Osteocyte (in vitro differentiated cells): ENCODE data around the gene BCAT1. TPM values are rescaled to one million over a fixed set of nuclear protein-coding genes. Genes with fewer than 3 reads are reported as not detected.
"Not testable (repeated sequence)": the region's sequence is repeated elsewhere in the genome, so short reads cannot be mapped to it uniquely, and the experiment has no call there.

ENCODE experiments used
- DNase-seq: peaks from one replicate; pipeline ENCODE4 v3.0.0; 2021; ENCODE audit warnings: mixed read lengths; ENCODE audit not compliant: unreplicated experiment; ENCODE audit errors: extremely low spot score
- H3K27ac Mint-ChIP-seq: one replicate; pipeline ENCODE4 v1.8.0; 2021; ENCODE audit warnings: mild to moderate bottlenecking, mixed read lengths; ENCODE audit not compliant: unreplicated experiment
- H3K27me3 Mint-ChIP-seq: one replicate; pipeline ENCODE4 v1.8.0; 2021; ENCODE audit warnings: mixed read lengths; ENCODE audit not compliant: unreplicated experiment
- H3K36me3 Mint-ChIP-seq: one replicate; pipeline ENCODE4 v1.8.0; 2021; ENCODE audit warnings: mixed read lengths; ENCODE audit not compliant: unreplicated experiment
- H3K4me1 Mint-ChIP-seq: one replicate; pipeline ENCODE4 v1.8.0; 2021; ENCODE audit warnings: mixed read lengths; ENCODE audit not compliant: unreplicated experiment
- H3K4me3 Mint-ChIP-seq: one replicate; pipeline ENCODE4 v1.8.0; 2021; ENCODE audit warnings: mild to moderate bottlenecking, moderate library complexity, mixed read lengths; ENCODE audit not compliant: unreplicated experiment
- H3K9me3 Mint-ChIP-seq: one replicate; pipeline ENCODE4 v1.8.0; 2021; ENCODE audit warnings: mixed read lengths; ENCODE audit not compliant: unreplicated experiment
- total RNA-seq: library from RNA; stranded (reverse); gene quantifications from 2 replicates; pipeline ENCODE4 v1.2.1, GENCODE V29; 2021
- TF ChIP-seq, protein P1 (sequence below): fragments of 200-600 bp; sonication (generic); IDR thresholded peaks from 2 replicates; pipeline ENCODE4 v1.5.0; 2021; ENCODE audit warnings: antibody characterized with exemption, mild to moderate bottlenecking, moderate library complexity

The BCAT1 gene
- total RNA-seq, 1 donor from 2014 or later, result 155 TPM

DNA sequence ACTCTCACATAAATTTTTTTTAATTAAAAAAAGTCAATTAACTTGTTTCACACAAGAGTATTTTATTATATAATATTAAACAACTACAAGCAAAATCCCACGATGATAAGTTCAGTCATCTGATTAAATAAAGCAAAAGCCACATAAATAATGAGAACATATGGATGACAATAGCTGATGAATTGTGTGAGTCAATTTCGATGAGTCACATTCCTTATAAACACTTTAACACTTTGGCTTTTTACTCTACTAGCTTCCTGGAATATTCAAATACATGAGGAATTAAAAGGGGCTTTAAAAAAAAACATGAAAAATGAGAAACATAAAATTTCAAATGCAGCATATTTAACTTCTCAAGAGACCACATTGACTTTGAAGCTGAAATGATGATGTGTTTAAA, 95.3 kb downstream of the BCAT1 start:
- Mint-ChIP-seq H3K4me1 (peaks cover 46% of the 10 kb centered on the region), H3K4me3 (no peak overlapping the region), H3K27ac (peak overlapping the region; percentile 82), H3K9me3 (no peaks in the 10 kb centered on the region), H3K27me3 (no peaks in the 10 kb centered on the region), H3K36me3 (peaks cover 34% of the 10 kb centered on the region)
- DNase-seq, result no peak
- TF ChIP-seq, protein P1, sequence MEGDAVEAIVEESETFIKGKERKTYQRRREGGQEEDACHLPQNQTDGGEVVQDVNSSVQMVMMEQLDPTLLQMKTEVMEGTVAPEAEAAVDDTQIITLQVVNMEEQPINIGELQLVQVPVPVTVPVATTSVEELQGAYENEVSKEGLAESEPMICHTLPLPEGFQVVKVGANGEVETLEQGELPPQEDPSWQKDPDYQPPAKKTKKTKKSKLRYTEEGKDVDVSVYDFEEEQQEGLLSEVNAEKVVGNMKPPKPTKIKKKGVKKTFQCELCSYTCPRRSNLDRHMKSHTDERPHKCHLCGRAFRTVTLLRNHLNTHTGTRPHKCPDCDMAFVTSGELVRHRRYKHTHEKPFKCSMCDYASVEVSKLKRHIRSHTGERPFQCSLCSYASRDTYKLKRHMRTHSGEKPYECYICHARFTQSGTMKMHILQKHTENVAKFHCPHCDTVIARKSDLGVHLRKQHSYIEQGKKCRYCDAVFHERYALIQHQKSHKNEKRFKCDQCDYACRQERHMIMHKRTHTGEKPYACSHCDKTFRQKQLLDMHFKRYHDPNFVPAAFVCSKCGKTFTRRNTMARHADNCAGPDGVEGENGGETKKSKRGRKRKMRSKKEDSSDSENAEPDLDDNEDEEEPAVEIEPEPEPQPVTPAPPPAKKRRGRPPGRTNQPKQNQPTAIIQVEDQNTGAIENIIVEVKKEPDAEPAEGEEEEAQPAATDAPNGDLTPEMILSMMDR, result no peak

DNA sequence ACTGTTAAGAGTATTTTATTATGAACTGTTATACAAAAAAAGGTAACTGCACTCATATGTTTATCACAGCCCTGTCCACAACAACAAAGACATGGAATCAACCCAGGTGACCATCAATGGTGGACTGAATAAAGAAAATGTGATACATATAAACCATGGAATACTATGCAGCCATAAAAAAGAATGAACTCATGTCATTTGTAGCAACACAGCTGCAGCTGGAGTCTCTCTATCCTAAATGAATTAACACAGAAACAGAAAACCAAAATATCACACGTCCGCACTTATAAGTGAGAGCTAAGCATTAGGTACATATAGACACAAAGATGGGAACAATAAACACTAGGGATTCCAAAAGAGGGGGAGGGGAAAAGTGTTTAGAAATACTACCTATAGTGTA, 95.8 kb downstream of the BCAT1 start:
- H3K36me3 Mint-ChIP-seq, result peaks cover 34% of the 10 kb centered on the region
- no peaks in the 10 kb centered on the region for H3K27me3 Mint-ChIP-seq
- DNase-seq, result no peak
- H3K9me3 Mint-ChIP-seq, result no peaks in the 10 kb centered on the region
- no peak overlapping the region for H3K4me3 Mint-ChIP-seq
- peak overlapping the region; percentile 75 for H3K27ac Mint-ChIP-seq
- TF ChIP-seq, protein P1, result no peak
- peaks cover 45% of the 10 kb centered on the region for H3K4me1 Mint-ChIP-seq

DNA sequence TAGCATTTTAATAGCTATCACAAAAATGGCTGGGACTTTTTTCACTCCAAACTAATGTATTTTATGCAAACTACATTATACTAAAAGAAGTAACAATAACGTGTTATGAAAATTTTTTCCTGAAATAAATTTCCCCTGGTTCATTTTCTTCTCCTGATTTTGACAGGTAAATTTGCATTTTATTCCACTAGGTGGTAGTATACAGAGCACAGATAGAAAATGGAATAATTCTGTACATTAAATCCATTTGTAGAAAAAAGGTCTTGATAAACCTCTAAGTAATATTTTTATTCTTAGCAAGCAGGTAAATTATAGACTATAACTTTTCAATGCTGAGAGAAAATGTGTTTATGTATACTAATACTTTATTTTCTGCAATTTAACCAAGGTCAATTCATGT, 96.5 kb downstream of the BCAT1 start:
- Mint-ChIP-seq H3K27ac (peak overlapping the region; percentile 75), H3K4me3 (no peak overlapping the region), H3K4me1 (peaks cover 45% of the 10 kb centered on the region), H3K9me3 (no peaks in the 10 kb centered on the region), H3K27me3 (no peaks in the 10 kb centered on the region), H3K36me3 (peaks cover 30% of the 10 kb centered on the region)
- DNase-seq, result no peak
- TF ChIP-seq, protein P1, result peak; percentile 54

DNA sequence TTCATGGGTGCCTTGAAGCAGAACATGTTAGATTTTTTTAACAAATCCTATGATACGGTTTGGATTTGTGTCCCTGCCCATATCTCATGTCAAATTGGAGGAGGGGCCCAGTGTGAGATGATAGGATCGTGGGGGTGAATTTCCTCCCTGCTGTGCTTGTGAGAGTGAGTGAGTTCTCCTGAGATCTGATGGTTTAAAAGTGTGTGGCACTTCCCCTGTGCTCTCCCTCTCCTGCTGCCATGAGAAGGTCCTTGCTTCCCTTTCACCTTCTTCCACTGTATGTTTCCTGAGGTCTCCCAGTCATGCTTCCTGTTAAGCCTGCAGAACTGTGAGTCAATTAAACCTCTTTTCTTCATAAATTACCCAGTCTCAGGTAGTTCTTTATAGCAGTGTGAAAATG, 97.0 kb downstream of the BCAT1 start:
- Mint-ChIP-seq H3K4me1 (peaks cover 43% of the 10 kb centered on the region), H3K36me3 (peaks cover 31% of the 10 kb centered on the region)
- not testable (repeated sequence) for H3K4me3 Mint-ChIP-seq, DNase-seq, H3K27me3 Mint-ChIP-seq, H3K27ac Mint-ChIP-seq, H3K9me3 Mint-ChIP-seq

DNA sequence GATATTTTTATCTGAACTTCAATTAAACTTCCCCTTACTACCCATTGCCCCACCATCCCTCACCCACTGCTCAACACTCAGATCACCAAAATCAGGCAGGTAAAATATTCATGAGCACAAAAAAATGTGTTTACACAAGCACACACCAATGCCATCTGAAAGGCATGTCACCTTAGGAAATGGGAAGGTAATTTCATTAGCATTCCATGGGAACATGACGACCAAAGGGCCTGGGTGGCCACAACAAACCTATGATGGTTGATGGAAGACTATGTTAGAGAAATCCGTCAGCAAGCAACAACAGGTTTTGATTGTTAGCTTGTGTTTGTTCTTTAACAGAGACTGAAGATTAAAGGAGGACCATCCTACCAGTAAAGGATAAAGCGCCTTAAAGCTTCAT, 97.6 kb downstream of the BCAT1 start:
- DNase-seq, result no peak
- Mint-ChIP-seq H3K27ac (no peak overlapping the region), H3K27me3 (no peaks in the 10 kb centered on the region), H3K36me3 (peaks cover 30% of the 10 kb centered on the region), H3K4me3 (no peak overlapping the region), H3K4me1 (peaks cover 42% of the 10 kb centered on the region), H3K9me3 (no peaks in the 10 kb centered on the region)
- TF ChIP-seq, protein P1, result no peak

DNA sequence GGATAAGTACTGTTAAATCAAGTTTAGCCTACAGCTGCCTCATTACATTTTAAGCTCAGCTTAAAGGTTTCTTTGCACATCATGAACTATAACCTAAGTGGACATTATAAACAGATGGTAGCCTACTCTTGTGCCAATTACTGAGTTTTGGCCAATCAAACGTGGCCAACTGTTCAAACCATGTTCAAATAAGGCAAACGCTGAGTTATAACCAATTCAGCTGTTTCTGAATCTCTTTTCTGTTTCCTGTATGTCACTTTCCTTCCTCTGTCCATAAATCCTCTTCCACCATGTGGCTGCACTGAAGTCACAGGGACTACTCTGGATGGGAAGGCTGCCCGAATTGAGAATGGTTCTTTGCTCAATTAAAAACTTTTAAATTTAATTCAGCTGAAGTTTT, 98.4 kb downstream of the BCAT1 start:
- DNase-seq, result no peak
- no peak overlapping the region for H3K27ac Mint-ChIP-seq
- TF ChIP-seq, protein P1, result no peak
- no peaks in the 10 kb centered on the region for H3K27me3 Mint-ChIP-seq
- peaks cover 39% of the 10 kb centered on the region for H3K4me1 Mint-ChIP-seq
- peaks cover 26% of the 10 kb centered on the region for H3K36me3 Mint-ChIP-seq
- no peaks in the 10 kb centered on the region for H3K9me3 Mint-ChIP-seq
- H3K4me3 Mint-ChIP-seq, result no peak overlapping the region
